ENCODE data around the gene ERICH6. TPM values are rescaled to one million over a fixed set of nuclear protein-coding genes. Genes with fewer than 3 reads are reported as not detected.
A peak's percentile ranks its signal among the peaks of the same experiment; 100 is the strongest.

The ERICH6 gene
- not detected for total RNA-seq

DNA sequence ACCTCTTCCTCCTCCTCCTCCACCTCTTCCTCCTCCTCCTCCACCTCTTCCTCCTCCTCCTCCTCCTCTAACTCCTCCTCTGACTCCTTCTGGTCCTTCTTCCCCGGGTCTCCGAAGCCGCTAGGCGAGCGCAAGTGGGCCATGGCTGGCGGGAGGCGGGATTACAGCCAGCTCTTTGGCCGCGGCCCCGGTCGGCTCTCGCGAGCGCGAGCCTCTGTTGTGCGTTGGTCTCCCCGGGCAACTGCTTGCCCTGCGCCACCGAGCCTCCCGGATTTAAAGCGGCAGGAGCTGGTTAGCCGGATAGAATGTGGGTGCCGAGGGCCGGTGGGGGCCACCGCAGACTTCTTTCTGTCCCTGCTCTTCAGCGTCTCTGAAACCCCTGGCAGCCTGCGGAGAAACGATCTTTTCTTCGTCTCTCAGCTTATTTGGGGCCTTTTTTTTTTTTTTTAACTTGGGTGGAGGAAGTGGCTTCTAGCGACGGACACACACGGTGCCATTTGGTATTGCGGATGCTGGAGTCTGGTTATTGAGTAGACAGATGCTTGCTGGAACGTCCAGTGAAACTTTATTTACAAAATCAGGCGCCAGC, at the start of gene ERICH6:
Gene ERICH6, minus strand, starts transcription at position 165 of the 589 bp plus-strand sequence. Its CDS starts 22 bp downstream, at position 143.
- H3K27ac ChIP-seq, result peak within 1 kb of the TSS; percentile 44 to 88 (median 82)

DNA sequence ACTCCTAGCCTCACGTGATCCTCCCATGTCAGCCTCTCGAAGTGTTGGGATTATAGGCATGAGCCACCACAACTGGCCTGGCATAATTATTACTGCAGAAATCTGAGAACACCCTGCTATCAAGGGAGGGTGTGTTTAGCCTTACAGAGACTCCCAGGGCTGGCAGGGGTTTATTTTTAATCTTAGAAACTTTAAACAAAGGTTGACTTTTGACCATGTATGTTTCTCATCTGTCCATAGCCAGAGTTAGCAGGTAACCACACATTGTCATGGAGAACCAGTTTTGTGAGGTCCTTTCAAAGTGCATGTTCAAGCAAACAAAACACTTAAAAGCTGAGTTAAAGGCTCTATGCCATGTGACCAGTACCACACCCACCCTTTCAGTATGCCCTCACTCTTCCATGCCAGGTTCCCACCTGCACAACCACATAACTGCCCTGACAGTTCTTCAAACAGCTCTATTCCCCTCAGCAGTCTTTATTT, 48.1 kb upstream of the ERICH6 start:
- Histone ChIP-seq H3K9me3 (no peaks in the 10 kb centered on the region), H3K27me3 (no peaks in the 10 kb centered on the region), H3K4me3 (no peak overlapping the region), H3K4me1 (peaks cover 0 to 82% (median 10%) of the 10 kb centered on the region in 3 donors), H3K36me3 (peaks cover 0 to 5% of the 10 kb centered on the region in 2 donors), H3K27ac (peak overlapping the region in 1 of 4 donors; percentile 7)
- TF ChIP-seq POLR2A (IDR thresholded peaks at IDR 0.05) (no peak), POLR2AphosphoS5 (IDR thresholded peaks at IDR 0.05) (no peak), EP300 (IDR thresholded peaks at IDR 0.05) (no peak)
- TF ChIP-seq, protein P1, sequence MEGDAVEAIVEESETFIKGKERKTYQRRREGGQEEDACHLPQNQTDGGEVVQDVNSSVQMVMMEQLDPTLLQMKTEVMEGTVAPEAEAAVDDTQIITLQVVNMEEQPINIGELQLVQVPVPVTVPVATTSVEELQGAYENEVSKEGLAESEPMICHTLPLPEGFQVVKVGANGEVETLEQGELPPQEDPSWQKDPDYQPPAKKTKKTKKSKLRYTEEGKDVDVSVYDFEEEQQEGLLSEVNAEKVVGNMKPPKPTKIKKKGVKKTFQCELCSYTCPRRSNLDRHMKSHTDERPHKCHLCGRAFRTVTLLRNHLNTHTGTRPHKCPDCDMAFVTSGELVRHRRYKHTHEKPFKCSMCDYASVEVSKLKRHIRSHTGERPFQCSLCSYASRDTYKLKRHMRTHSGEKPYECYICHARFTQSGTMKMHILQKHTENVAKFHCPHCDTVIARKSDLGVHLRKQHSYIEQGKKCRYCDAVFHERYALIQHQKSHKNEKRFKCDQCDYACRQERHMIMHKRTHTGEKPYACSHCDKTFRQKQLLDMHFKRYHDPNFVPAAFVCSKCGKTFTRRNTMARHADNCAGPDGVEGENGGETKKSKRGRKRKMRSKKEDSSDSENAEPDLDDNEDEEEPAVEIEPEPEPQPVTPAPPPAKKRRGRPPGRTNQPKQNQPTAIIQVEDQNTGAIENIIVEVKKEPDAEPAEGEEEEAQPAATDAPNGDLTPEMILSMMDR (IDR thresholded peaks at IDR 0.05), result no peak
- 14 to 32% methylated on average over 1 to 2 of the region's 2 CpGs for WGBS, 2 donors (ENCODE audit: low coverage in 1 of 2)
- ATAC-seq, result no peak

More for the DNA sequence above, at the start of gene ERICH6:
- peak; percentile 99 for ATAC-seq
- WGBS, 2 donors (ENCODE audit: low coverage in 1 of 2), result 0% methylated on average over 30 to 32 of the region's 35 CpGs
- H3K9me3 ChIP-seq, result no peaks in the 10 kb centered on the region
- H3K4me3 ChIP-seq, result peak within 1 kb of the TSS; percentile 45 to 63
- peaks cover 0 to 4% of the 10 kb centered on the region in 2 donors for H3K36me3 ChIP-seq
- H3K4me1 ChIP-seq, result peaks cover 0 to 26% (median 0%) of the 10 kb centered on the region in 3 donors
- TF ChIP-seq POLR2AphosphoS5 (IDR thresholded peaks at IDR 0.05) (peak; percentile 34), POLR2A (IDR thresholded peaks at IDR 0.05) (peak; percentile 14 to 46), EP300 (IDR thresholded peaks at IDR 0.05) (no peak)
- TF ChIP-seq, protein P1 (IDR thresholded peaks at IDR 0.05), result peak in 2 of 4 experiments; percentile 43 to 46
- H3K27me3 ChIP-seq, result no peaks in the 10 kb centered on the region

DNA sequence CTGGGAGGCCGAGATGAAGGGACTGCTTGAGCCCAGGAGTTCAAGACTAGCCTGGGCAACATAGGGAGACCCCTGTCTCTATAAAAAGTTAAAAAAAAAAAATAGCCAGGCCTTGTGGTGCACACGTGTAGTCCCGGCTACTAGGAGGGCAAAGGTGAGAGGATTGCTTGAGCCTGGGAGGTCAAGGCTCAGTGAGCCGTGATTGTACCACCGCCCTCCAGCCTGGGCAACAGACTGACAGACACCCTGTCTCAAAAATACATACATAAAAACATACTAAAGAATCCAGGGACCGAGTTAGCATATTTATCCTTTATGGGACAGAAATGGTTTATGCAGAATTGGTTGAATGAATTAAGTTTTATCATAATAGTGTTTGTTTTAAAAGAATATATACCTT, 45.5 kb upstream of the ERICH6 start:
- no peak for TF ChIP-seq POLR2A (IDR thresholded peaks at IDR 0.05)
- TF ChIP-seq POLR2AphosphoS5 (IDR thresholded peaks at IDR 0.05), result no peak
- TF ChIP-seq, protein P1 (IDR thresholded peaks at IDR 0.05), result no peak
- TF ChIP-seq EP300 (IDR thresholded peaks at IDR 0.05), result no peak
- peaks cover 5 to 85% (median 18%) of the 10 kb centered on the region in 3 donors for H3K4me1 ChIP-seq
- no peaks in the 10 kb centered on the region for H3K9me3 ChIP-seq
- no peak overlapping the region for H3K27ac ChIP-seq
- peaks cover 0 to 5% of the 10 kb centered on the region in 2 donors for H3K36me3 ChIP-seq
- WGBS, 2 donors (ENCODE audit: low coverage in 1 of 2), result 89 to 93% methylated on average over 5 to 6 of the region's 6 CpGs
- no peaks in the 10 kb centered on the region for H3K27me3 ChIP-seq
- H3K4me3 ChIP-seq, result no peak overlapping the region
- ATAC-seq, result no peak

DNA sequence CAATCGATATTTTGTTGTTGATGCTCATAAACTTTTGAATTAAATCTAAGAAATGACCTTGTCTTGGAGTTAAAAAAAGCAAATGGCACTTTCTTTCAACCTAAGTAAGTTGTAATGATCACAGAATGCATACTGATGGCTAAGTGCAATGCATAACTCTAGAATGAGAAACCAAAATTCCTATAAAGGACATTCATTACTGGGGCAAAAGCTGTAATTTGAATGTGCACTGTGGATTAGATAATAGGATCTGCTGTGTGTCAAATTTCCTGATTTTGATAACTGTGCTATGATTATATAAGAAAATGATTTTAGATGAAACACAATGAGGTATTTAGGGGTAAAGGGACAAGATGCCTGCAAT, 44.9 kb upstream of the ERICH6 start:
- TF ChIP-seq POLR2AphosphoS5 (IDR thresholded peaks at IDR 0.05) (no peak), POLR2A (IDR thresholded peaks at IDR 0.05) (no peak), EP300 (IDR thresholded peaks at IDR 0.05) (no peak)
- TF ChIP-seq, protein P1 (IDR thresholded peaks at IDR 0.05), result no peak
- H3K36me3 ChIP-seq, result peaks cover 0 to 5% of the 10 kb centered on the region in 2 donors
- ATAC-seq, result no peak
- WGBS, 2 donors (ENCODE audit: low coverage in 1 of 2), result 69 to 79% methylated on average over 1 of the region's 1 CpG
- H3K27me3 ChIP-seq, result no peaks in the 10 kb centered on the region
- H3K4me3 ChIP-seq, result no peak overlapping the region
- H3K4me1 ChIP-seq, result peaks cover 5 to 91% (median 18%) of the 10 kb centered on the region in 3 donors
- no peaks in the 10 kb centered on the region for H3K9me3 ChIP-seq
- no peak overlapping the region for H3K27ac ChIP-seq
